H1 (cell line): ENCODE measurements around the gene HLA-DPA1. TPM values are rescaled to one million over a fixed set of nuclear protein-coding genes. Genes with fewer than 3 reads are reported as not detected.

Experiments
- CTCF ChIA-PET: fragments of 300-600 bp; sonication (Branson Sonifier 250); formaldehyde crosslinking; loops from one replicate; lab custom pipeline; 2021; ENCODE audit not compliant: partially characterized antibody; lab: Charles Lee
- POLR2A ChIA-PET: fragments of 300-600 bp; sonication (Branson Sonifier 250); formaldehyde crosslinking; loops from one replicate; lab custom pipeline; 2021; ENCODE audit warnings: inconsistent platforms; ENCODE audit not compliant: partially characterized antibody; lab: Charles Lee
- DNase-seq, 2 experiments: peaks; one replicate each; pipeline versions ENCODE4 v3.0.0 to v3.0.0-alpha.2; 2010 to 2022; ENCODE audit warnings: low spot score in 2 of 2, low read depth in 1 of 2, mixed read lengths in 1 of 2
- FAIRE-seq: peaks from 2 replicates; lab custom pipeline; 2011; peaks lifted over from hg19 to GRCh38; lab: Jason Lieb, UNC
- H2AFZ ChIP-seq: 2 replicates; pipeline ENCODE4 v1.8.1; 2012; ENCODE audit warnings: low read length, inconsistent platforms
- H2AK5ac ChIP-seq: 2 replicates; pipeline ENCODE4 v1.6.1; 2013; ENCODE audit warnings: low read depth, low read length
- H2BK120ac ChIP-seq: replicated peaks from 2 replicates; pipeline ENCODE3; 2013; ENCODE audit warnings: low read depth, low read length, inconsistent platforms
- H2BK12ac ChIP-seq: 2 replicates; pipeline ENCODE4 v1.6.1; 2013; ENCODE audit warnings: low read depth, low read length
- H2BK15ac ChIP-seq: 2 replicates; pipeline ENCODE4 v1.6.1; 2013; ENCODE audit warnings: low read length
- H2BK20ac ChIP-seq: 2 replicates; pipeline ENCODE4 v1.6.1; 2013; ENCODE audit warnings: low read length
- H2BK5ac ChIP-seq: 2 replicates; pipeline ENCODE4 v1.6.1; 2013; ENCODE audit warnings: low read depth, low read length
- H3K14ac ChIP-seq: 2 replicates; pipeline ENCODE4 v1.6.1; 2013; ENCODE audit warnings: inconsistent platforms; ENCODE audit not compliant: insufficient read length
- H3K18ac ChIP-seq: 2 replicates; pipeline ENCODE4 v1.6.1; 2013; ENCODE audit warnings: low read length; ENCODE audit errors: extremely low read depth
- H3K23ac ChIP-seq: 2 replicates; pipeline ENCODE4 v1.6.1; 2013; ENCODE audit warnings: inconsistent platforms; ENCODE audit not compliant: insufficient read length
- H3K23me2 ChIP-seq: 2 replicates; pipeline ENCODE4 v1.6.1; 2013; ENCODE audit warnings: low read depth, low read length
- H3K27ac ChIP-seq: 2 replicates; pipeline ENCODE4 v1.6.1; 2011; ENCODE audit warnings: low read depth, low read length, inconsistent platforms
- H3K27me3 ChIP-seq, 4 experiments: replicated peaks in 1 of 4; 1 replicate in 1 of 4; 2 replicates in 3 of 4; pipeline versions ENCODE4 v1.6.1 to v1.8.1; 2011 to 2013; ENCODE audit warnings: low read length in 3 of 4, mild to moderate bottlenecking in 3 of 4, inconsistent platforms in 2 of 4, mixed read lengths in 2 of 4, moderate library complexity in 1 of 4; ENCODE audit not compliant: control insufficient read depth in 3 of 4, insufficient read depth in 3 of 4; ENCODE audit errors: extremely low read depth in 1 of 4
- H3K36me3 ChIP-seq, 4 experiments: 2 replicates each; pipeline versions ENCODE4 v1.6.1 to v1.8.1; 2011 to 2013; ENCODE audit warnings: mild to moderate bottlenecking in 4 of 4, low read length in 3 of 4, moderate library complexity in 2 of 4, control low read depth in 1 of 4, inconsistent platforms in 1 of 4; ENCODE audit not compliant: insufficient read depth in 4 of 4, control insufficient read depth in 2 of 4
- H3K4ac ChIP-seq: replicated peaks from 2 replicates; pipeline ENCODE3; 2013; ENCODE audit warnings: low read length, low read depth, mixed read lengths, inconsistent platforms; ENCODE audit not compliant: insufficient read length
- H3K4me1 ChIP-seq, 4 experiments: replicated peaks in 1 of 4; 1 replicate in 1 of 4; 2 replicates in 3 of 4; pipeline versions ENCODE4 v1.6.1 to v1.8.1; 2011 to 2013; ENCODE audit warnings: low read length in 3 of 4, inconsistent platforms in 2 of 4, mixed read lengths in 1 of 4; ENCODE audit not compliant: insufficient read depth in 4 of 4, control insufficient read depth in 3 of 4
- H3K4me2 ChIP-seq, 2 experiments: 2 replicates each; pipeline versions ENCODE4 v1.6.1 to v1.8.1; 2011 to 2013; ENCODE audit warnings: low read depth in 2 of 2, low read length in 2 of 2, control low read depth in 1 of 2, inconsistent platforms in 1 of 2, mild to moderate bottlenecking in 1 of 2; ENCODE audit not compliant: insufficient read depth in 1 of 2
- H3K4me3 ChIP-seq, 4 experiments: fragments of 200-600, 300-600 bp in 1 of 4; sonication (generic), shearing (Covaris generic), sonication (Bioruptor Twin) in 1 of 4; 2 replicates each; pipeline versions ENCODE4 v1.5.1 to v1.8.1; 2011 to 2016; ENCODE audit warnings: low read length in 4 of 4, low read depth in 3 of 4, control low read depth in 2 of 4, inconsistent platforms in 2 of 4, mild to moderate bottlenecking in 2 of 4, mixed read lengths in 1 of 4, moderate library complexity in 1 of 4; ENCODE audit not compliant: insufficient read depth in 2 of 4; ENCODE audit errors: extremely low read depth in 1 of 4
- H3K56ac ChIP-seq: replicated peaks from 2 replicates; pipeline ENCODE3; 2013; ENCODE audit warnings: low read depth, mild to moderate bottlenecking, mixed read lengths, low read length, inconsistent platforms; ENCODE audit not compliant: insufficient read length
- H3K79me1 ChIP-seq: 2 replicates; pipeline ENCODE4 v1.6.1; 2013; ENCODE audit warnings: low read depth, low read length, control low read depth
- H3K79me2 ChIP-seq, 2 experiments: 2 replicates each; pipeline versions ENCODE4 v1.6.1 to v1.8.1; 2012 to 2013; ENCODE audit warnings: low read length in 2 of 2, mild to moderate bottlenecking in 2 of 2, inconsistent platforms in 1 of 2; ENCODE audit not compliant: insufficient read depth in 2 of 2, control insufficient read depth in 1 of 2
- H3K9ac ChIP-seq, 4 experiments: replicated peaks in 1 of 4; 1 replicate in 1 of 4; 2 replicates in 3 of 4; pipeline versions ENCODE4 v1.6.1 to v1.8.1; 2011 to 2013; ENCODE audit warnings: low read depth in 3 of 4, low read length in 3 of 4, control low read depth in 2 of 4, mild to moderate bottlenecking in 2 of 4, moderate library complexity in 2 of 4, inconsistent platforms in 1 of 4; ENCODE audit errors: extremely low read depth in 1 of 4
- H3K9me3 ChIP-seq, 2 experiments: 2 replicates each; pipeline versions ENCODE4 v1.6.1 to v1.8.1; 2012 to 2013; ENCODE audit warnings: mild to moderate bottlenecking in 2 of 2, moderate library complexity in 2 of 2, control low read depth in 1 of 2, inconsistent platforms in 1 of 2, low read depth in 1 of 2, low read length in 1 of 2, mixed read lengths in 1 of 2; ENCODE audit not compliant: insufficient read depth in 2 of 2
- H4K20me1 ChIP-seq, 2 experiments: replicated peaks in 1 of 2; 2 replicates each; pipeline versions ENCODE3 to v1.8.1; 2011 to 2013; ENCODE audit warnings: inconsistent platforms in 2 of 2, low read length in 2 of 2, mild to moderate bottlenecking in 1 of 2; ENCODE audit not compliant: insufficient read depth in 2 of 2, control insufficient read depth in 1 of 2
- H4K5ac ChIP-seq: 2 replicates; pipeline ENCODE4 v1.6.1; 2013; ENCODE audit warnings: low read length, low read depth, mixed read lengths, inconsistent platforms; ENCODE audit not compliant: insufficient read length
- H4K8ac ChIP-seq: 2 replicates; pipeline ENCODE4 v1.8.0; 2013; ENCODE audit warnings: mild to moderate bottlenecking, moderate library complexity, low read length, inconsistent platforms; ENCODE audit not compliant: insufficient read depth; ENCODE audit errors: extremely low read depth
- H4K91ac ChIP-seq: replicated peaks from 2 replicates; pipeline ENCODE3; 2013; ENCODE audit warnings: low read length, mixed read lengths, inconsistent platforms; ENCODE audit not compliant: insufficient read length
- ATF2 ChIP-seq: IDR thresholded peaks from 2 replicates; pipeline ENCODE4 v1.6.1; 2012; ENCODE audit warnings: low read length, inconsistent platforms
- CHD2 ChIP-seq: IDR thresholded peaks from 2 replicates; pipeline ENCODE4 v1.6.1; 2012; ENCODE audit warnings: low read length, improper control_type of control experiment
- CTBP2 ChIP-seq: IDR thresholded peaks from 2 replicates; pipeline ENCODE4 v1.7.0; 2011; ENCODE audit warnings: borderline replicate concordance, mild to moderate bottlenecking, moderate library complexity, mixed read lengths, low read length; ENCODE audit not compliant: insufficient read depth, insufficient read length
- EZH2 ChIP-seq: fragments of 200-600 bp; sonication (generic); IDR thresholded peaks from 2 replicates; pipeline ENCODE4 v1.7.1; 2012; ENCODE audit warnings: low read depth, mild to moderate bottlenecking, moderate library complexity, low read length, inconsistent platforms; ENCODE audit not compliant: severe bottlenecking
- GABPA ChIP-seq: IDR thresholded peaks from 2 replicates; pipeline ENCODE4 v1.6.1; 2011; ENCODE audit warnings: mild to moderate bottlenecking, low read length, moderate library complexity, borderline replicate concordance; ENCODE audit not compliant: insufficient read depth
- POLR2AphosphoS5 ChIP-seq: IDR thresholded peaks from 2 replicates; pipeline ENCODE4 v1.6.1; 2011; ENCODE audit warnings: low read depth, low read length
- polyA plus RNA-seq, 7 experiments: library from polyadenylated mRNA; depleted of rRNA in 3 of 7; stranded (reverse) in 5 of 7; unstranded in 2 of 7; fragments of >200 nt in 5 of 7; fragments of 200-250 nt in 2 of 7; gene quantifications; 1 replicate in 5 of 7; 2 replicates in 1 of 7; 4 replicates in 1 of 7; pipeline versions ENCODE4 v1.2.1 to v1.2.3, GENCODE V29; 2011 to 2013; ENCODE audit warnings: missing spikeins in 2 of 7, mixed read lengths in 2 of 7
- total RNA-seq: library from RNA; stranded (reverse); fragmentation: NEBNext Ultra II Directional; extraction: Animal tissue kit (Norgen Biotek cat#: 25700); gene quantifications from 2 replicates; pipeline ENCODE4 v1.2.1, GENCODE V29; 2021

The HLA-DPA1 gene
- total and polyA plus RNA-seq, 2 of the 8 experiments (the other 6 are each of a cell fraction or from before 2014, with no cell fraction given), result 6.2 to 13.1 TPM

GRCh38 chr6:33024521-33024920 is 48.9 kb downstream of the HLA-DPA1 start:
- no peak for FAIRE-seq

More at GRCh38 chr6:33024521-33024920, 48.9 kb downstream of the HLA-DPA1 start:
- Histone ChIP-seq H3K56ac (no peak overlapping the region), H2BK20ac (no peak overlapping the region), H2BK15ac (no peak overlapping the region), H3K27me3 (no peaks in the 10 kb centered on the region; a peak in 1 of 7 replicates), H3K4me1 (no peaks in the 10 kb centered on the region), H3K4ac (no peak overlapping the region), H3K9ac (no peak overlapping the region), H3K9me3 (no peaks in the 10 kb centered on the region), H3K4me2 (no peak overlapping the region), H3K14ac (no peak overlapping the region), H2AK5ac (no peak overlapping the region), H2BK12ac (no peak overlapping the region), H3K18ac (no peak overlapping the region), H2AFZ (no peak overlapping the region), H4K5ac (no peak overlapping the region), H3K27ac (no peak overlapping the region), H3K4me3 (no peak overlapping the region), H4K8ac (no peak overlapping the region), H2BK5ac (no peak overlapping the region), H3K79me1 (no peaks in the 10 kb centered on the region), H2BK120ac (no peak overlapping the region), H3K79me2 (no peaks in the 10 kb centered on the region), H4K20me1 (no peaks in the 10 kb centered on the region), H3K23ac (no peak overlapping the region), H4K91ac (no peak overlapping the region), H3K36me3 (no peaks in the 10 kb centered on the region), H3K23me2 (no peaks in the 10 kb centered on the region)
- TF ChIP-seq CTBP2 (no peak), ATF2 (no peak), EZH2 (no peak), GABPA (no peak), CHD2 (no peak), POLR2AphosphoS5 (no peak)
- no peak for DNase-seq
- ChIA-PET POLR2A (no interaction called here), CTCF (interaction anchor here (1.6 kb wide), 1 partner anchor 12 kb away, joined by 4 read pairs; no protein-coding TSS in a partner anchor)
